ENCODE measurements around the gene KSR2.
"Not testable (repeated sequence)": the region's sequence is repeated elsewhere in the genome, so short reads cannot be mapped to it uniquely, and the experiment has no call there.

The KSR2 gene

GRCh38 chr12:117742721-117743120 is 226.1 kb downstream of the KSR2 start:
- no peak for DNase-seq

GRCh38 chr12:117738233-117738632 is 230.6 kb downstream of the KSR2 start:
- DNase-seq: no peak

GRCh38 chr12:117733549-117733805 is 235.3 kb downstream of the KSR2 start:
- no peak for DNase-seq

GRCh38 chr12:117732761-117733548 is 235.8 kb downstream of the KSR2 start:
- DNase-seq: no peak

GRCh38 chr12:117731131-117731530 is 237.7 kb downstream of the KSR2 start:
- DNase-seq: not testable (repeated sequence)

GRCh38 chr12:117727301-117727700 is 241.5 kb downstream of the KSR2 start:
- no peak for DNase-seq

GRCh38 chr12:117724543-117724942 is 244.2 kb downstream of the KSR2 start:
- DNase-seq: no peak

- no peak for DNase-seq
Measured at GRCh38 chr12:117718559-117718958, 250.2 kb downstream of the KSR2 start.

GRCh38 chr12:117718141-117718540 is 250.6 kb downstream of the KSR2 start:
- DNase-seq: no peak

GRCh38 chr12:117714203-117714602 is 254.6 kb downstream of the KSR2 start:
- DNase-seq: no peak

- no peak for DNase-seq
Measured at GRCh38 chr12:117710121-117710520, 258.7 kb downstream of the KSR2 start.

GRCh38 chr12:117707861-117708260 is 260.9 kb downstream of the KSR2 start:
- DNase-seq: no peak

- DNase-seq: no peak
Measured at GRCh38 chr12:117703584-117703983, 265.2 kb downstream of the KSR2 start.

- DNase-seq: no peak
Measured at GRCh38 chr12:117702741-117703140, 266.0 kb downstream of the KSR2 start.

GRCh38 chr12:117699575-117699974 is 269.2 kb downstream of the KSR2 start:
- no peak for DNase-seq

- no peak for DNase-seq
Measured at GRCh38 chr12:117699118-117699517, 269.7 kb downstream of the KSR2 start.

GRCh38 chr12:117695956-117696355 is 272.8 kb downstream of the KSR2 start:
- no peak for DNase-seq

- DNase-seq: no peak
Measured at GRCh38 chr12:117692512-117692911, 276.3 kb downstream of the KSR2 start.

GRCh38 chr12:117689857-117690256 is 278.9 kb downstream of the KSR2 start:
- no peak for DNase-seq

- no peak for DNase-seq
Measured at GRCh38 chr12:117688446-117688845, 280.3 kb downstream of the KSR2 start.

- no peak for DNase-seq
Measured at GRCh38 chr12:117686911-117687377, 281.8 kb downstream of the KSR2 start.

- DNase-seq: no peak
Measured at GRCh38 chr12:117686210-117686609, 282.6 kb downstream of the KSR2 start.

- DNase-seq: no peak
Measured at GRCh38 chr12:117685110-117685926, 283.5 kb downstream of the KSR2 start.

- DNase-seq: no peak
Measured at GRCh38 chr12:117684471-117684870, 284.3 kb downstream of the KSR2 start.
